Measurements from ENCODE around the gene FKBP6.
"Not testable (repeated sequence)": the region's sequence is repeated elsewhere in the genome, so short reads cannot be mapped to it uniquely, and the experiment has no call there.

Gene FKBP6, protein sequence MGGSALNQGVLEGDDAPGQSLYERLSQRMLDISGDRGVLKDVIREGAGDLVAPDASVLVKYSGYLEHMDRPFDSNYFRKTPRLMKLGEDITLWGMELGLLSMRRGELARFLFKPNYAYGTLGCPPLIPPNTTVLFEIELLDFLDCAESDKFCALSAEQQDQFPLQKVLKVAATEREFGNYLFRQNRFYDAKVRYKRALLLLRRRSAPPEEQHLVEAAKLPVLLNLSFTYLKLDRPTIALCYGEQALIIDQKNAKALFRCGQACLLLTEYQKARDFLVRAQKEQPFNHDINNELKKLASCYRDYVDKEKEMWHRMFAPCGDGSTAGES

DNA sequence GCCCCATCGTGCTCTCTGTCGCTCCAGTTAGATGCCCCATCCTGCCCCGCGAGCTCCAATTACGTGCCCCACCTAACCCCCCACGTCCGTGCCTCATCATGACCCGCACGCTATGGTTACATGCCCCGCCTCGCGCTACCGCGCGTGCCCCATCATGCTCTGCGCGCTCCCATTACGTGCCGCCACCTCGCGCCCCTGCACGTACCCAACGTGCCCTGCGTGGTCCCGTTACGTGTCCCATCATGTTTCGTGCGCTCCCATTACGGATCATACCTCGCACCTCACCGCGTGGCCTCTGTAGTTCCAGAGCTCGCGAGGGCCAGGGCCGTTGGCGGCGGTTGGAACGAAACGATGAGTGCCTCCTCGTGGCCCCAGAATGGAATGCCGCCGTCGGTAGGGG is at the start of gene FKBP6, which contains the start of gene TRIM50:
TSS of gene FKBP6 (plus strand) at position 240 of the 400 bp plus-strand sequence. CDS start 268 bp downstream, outside the sequence.
TSS of gene TRIM50 (minus strand) at position 161 of the 400 bp plus-strand sequence. CDS start 3,295 bp downstream, outside the sequence.
- DNase-seq (ENCODE audit: low spot score) = not testable (repeated sequence)

DNA sequence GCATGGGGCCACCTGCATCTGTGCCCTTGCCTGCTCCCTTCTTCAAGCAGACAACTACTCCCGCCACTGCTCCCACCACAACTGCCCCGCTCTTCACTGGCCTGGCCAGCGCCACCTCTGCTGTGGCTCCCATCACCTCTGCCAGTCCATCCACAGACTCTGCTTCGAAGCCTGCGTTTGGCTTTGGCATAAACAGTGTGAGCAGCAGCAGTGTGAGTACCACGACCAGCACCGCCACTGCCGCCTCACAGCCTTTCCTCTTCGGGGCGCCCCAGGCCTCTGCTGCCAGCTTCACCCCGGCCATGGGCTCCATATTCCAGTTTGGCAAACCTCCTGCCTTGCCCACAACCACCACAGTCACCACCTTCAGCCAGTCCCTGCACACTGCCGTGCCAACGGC is 30.7 kb upstream of the FKBP6 start:
- not testable (repeated sequence) for DNase-seq (ENCODE audit: low spot score)

DNA sequence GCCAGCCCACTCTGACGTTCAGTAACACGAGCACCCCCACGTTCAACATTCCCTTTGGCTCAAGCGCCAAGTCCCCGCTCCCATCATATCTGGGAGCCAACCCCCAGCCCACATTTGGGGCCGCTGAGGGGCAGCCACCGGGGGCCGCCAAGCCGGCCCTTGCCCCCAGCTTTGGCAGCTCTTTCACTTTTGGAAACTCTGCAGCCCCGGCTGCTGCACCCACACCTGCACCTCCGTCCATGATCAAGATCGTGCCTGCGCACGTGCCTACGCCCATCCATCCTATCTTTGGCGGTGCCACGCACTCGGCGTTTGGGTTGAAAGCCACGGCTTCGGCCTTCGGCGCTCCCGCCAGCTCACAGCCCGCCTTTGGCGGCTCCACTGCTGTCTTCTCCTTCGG is 30.3 kb upstream of the FKBP6 start:
- DNase-seq (ENCODE audit: low spot score) = not testable (repeated sequence)

DNA sequence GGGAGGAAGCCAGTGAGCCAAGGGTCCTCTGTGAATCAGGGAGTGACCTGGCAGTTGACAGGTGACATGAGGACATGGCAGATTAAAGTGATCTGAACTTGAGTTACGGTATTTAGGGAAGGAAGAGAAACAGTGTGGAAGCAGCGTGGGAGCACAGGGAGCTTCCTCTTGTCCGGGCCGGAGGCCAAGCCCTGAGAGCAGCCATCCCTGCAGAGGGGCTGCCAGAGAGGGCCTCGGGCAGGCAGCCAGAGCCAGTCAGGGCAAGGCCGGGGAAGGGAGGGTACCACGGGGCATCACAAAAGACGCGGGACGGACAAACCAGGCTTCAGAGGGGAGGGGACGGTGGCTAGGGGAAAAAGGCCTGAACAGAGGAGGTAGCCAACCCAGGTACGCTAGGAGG is 28.1 kb upstream of the FKBP6 start:
- not testable (repeated sequence) for DNase-seq (ENCODE audit: low spot score)

DNA sequence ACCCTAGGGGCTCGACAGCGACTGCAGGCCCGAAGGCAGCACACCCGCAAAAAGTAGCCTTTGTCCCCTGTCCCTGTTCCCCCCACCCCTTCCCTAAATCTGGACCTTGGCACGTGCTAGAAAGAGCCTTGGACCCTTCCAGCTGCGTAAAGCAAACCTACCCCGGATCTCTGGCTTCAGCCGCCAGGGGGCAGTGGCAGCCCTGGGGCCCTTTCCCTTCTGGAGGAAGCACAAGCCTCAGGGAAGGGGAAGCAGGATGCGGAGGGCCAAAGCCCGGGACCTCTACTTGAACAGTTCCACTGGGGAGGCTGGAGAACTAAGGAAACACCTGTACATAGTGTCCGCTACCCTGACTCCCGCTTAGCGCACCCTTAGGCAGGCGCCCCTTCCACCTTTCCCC is 26.9 kb upstream of the FKBP6 start:
- DNase-seq (ENCODE audit: low spot score) = not testable (repeated sequence)

DNA sequence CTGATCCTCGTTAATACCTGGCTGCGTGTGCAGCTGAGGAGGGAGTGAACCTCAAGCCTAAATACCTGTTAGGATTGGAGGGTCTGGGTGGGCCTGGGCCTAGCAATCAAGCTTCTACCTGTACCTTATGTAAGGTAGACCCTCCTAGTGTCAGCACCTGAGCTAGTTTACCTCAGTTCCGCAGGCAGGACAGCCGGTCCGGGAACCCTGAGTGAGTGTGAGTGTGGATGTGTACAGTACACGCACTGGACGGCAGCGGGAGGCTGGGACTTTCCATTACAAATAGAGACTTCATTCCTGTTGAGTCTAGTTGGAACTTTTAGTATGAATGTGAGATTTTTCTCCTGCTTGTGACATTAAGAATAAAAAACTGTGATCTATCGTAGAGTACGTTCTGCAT is 25.1 kb upstream of the FKBP6 start:
- DNase-seq (ENCODE audit: low spot score) = not testable (repeated sequence)

DNA sequence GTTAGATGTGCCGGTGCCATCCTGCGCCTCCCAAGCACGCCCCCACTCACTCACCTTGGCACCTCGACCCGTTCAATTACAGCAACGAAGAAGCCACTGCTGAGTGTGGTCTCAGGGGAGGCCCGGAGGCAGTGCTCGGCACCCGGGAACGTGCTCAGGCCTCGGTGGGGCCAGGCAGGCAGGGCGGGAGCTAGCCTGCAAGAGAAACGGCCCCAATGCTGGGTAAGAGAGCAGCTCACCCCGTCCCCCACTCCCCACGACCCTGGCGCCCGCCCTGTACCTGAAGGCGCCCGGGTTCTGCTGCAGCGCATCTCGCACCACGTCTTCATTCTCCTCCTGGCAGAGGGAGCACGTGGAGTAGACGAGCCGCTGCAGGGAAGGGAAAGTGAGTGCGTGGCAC is 24.4 kb upstream of the FKBP6 start:
- DNase-seq (ENCODE audit: low spot score) = no peak

DNA sequence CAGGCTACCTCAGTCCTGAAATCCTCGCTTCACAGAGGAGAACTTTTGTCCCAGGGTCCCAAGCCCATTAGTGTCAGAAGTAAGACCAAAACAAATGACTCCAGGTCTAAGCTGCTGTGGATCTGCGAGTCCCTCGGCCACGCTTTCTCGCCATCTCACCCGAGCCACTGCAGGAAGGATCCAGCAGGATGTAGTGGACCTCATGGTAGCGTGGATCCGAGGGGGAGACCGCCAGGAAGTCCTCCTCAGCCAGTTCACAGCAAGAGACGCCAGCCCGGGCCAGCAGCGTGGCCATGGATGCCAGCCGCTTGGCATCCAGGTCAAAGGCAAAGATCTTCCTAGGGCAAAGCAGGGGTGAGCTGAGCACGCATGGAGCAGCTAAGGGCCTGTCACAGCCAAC is 23.9 kb upstream of the FKBP6 start:
- no peak for DNase-seq (ENCODE audit: low spot score)

DNA sequence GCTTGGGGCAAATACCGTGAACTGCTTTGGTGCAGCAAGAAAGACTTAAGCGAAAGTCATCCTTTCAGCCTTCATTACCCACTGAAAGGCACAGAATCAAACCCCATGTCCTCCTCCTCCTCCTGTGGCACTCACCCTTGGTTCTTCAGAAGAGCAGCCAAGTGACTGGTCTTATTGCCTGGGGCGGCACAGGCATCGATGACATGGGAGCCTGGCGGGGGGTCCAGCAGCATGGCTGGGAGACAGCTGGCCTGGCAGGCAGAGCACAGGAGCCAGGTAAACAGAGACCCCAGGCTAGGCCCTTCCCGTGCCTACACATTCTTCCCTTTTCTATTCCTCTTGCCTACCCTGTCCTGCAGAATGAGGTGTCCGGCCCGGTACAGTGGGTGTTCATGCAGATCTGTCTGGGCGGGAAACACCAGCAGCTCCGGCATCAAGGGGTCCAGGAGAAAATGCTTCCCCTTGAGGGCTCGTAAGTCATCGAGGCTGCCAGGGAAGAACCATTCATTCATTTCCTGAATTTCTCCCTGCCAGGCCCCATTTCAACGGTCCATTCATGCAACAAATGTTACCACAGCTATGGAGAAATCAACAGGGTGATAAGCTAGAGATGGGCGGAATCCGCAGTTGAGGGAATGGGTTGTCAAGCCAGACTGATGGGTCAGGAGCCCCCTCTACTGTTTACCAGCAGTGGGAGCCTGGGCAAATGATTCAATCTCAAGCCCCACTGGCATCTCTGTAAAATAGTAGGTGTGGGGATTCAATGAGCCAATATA is 23.2 kb upstream of the FKBP6 start:
- DNase-seq (ENCODE audit: low spot score) = not testable (repeated sequence)

DNA sequence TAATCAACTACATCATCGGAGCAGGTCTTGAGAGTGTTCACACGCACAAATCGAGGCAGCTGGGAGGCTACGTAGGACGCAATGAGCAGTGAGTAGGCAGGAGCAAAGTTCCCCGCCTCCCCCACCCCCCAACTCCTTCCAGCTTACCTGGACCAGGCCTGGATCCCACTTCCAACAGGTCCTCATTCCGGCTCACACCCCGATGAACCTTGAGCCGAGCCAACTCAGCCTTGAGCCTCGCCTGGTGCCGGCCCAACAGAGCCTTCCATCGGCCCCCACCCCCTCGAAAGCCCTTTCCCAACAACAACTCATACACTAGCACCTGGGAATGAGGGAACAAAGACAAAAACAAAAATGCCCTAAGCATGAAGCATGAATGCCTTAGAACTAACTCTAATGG is 20.5 kb upstream of the FKBP6 start:
- DNase-seq (ENCODE audit: low spot score) = no peak

DNA sequence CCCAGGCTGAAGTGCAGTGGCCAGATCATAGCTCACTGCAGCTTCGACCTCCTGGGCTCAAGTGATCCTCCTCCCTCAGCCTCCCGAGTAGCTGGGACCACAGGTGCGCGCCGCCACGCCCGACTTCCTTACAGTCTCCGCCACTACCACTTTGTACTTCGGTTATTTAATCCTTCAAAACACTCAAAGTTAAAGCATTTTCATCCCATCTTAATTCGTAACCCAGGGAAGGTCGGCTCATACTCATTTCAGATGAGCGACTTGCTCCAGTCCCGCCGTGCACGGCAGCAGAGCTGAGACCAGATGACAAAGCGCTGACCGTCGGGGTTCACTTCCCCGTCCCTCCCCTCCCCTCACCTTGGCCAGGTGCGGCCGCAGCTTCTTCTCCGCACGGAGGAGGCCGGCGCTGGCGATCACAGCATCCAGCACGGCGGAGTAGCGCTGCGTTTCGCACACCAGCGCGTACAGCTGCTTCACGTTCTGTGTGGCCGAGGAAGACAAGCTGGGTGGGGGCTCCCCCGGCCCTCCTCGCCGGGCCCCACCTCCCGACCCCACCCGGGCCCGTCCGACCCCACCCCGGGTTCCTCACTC is 19.8 kb upstream of the FKBP6 start:
- no peak for DNase-seq (ENCODE audit: low spot score)

DNA sequence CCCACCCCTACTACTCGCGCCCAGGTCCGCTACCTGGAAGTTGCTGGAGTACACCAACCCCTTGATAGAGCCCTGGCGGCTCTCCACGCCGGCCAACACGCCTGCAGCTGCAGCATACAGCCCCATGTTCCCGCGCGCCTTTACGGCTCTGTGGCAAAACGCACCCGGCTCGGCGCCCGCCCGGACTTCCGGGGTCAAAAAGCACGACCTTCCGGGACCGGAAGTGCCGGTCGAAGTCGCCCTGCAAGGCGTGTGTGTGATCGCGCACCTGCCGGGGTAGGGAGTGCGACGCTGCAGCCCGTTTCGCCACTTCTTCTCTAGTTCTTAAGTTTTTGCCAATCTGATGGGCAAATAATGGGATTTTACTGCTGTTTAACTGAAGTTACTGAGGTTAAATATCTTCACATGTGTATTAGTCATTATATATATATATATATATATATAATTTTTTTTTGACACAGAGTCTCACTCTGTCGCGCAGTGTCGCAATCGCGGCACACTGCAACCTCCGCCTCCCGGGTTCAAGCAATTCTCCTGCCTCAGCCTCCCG is 19.2 kb upstream of the FKBP6 start, which contains the start of gene NSUN5:
TSS of gene NSUN5 (minus strand) at position 162 of the 550 bp plus-strand sequence. CDS start at position 126, 36 bp downstream.
- DNase-seq (ENCODE audit: low spot score) = peak; percentile 98

DNA sequence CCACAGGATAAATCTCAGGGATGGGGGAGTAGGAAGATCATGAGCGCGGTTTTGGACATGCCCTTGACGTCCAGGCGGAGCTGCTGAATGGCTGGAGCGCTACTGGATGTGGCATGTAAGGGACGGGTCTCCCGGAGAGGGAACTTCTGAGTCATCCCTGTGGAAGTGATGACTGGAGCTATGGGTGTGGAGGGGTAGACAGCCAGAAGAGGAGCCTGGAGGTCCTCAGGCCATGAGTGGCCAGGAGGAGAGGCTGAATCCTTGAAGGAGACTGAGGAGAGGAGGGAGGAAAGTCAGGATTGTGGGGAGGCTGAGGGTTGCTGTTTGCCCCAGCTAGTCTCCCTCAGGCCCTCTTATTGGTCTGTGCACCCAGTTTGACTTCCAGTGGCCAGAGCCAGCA is 16.5 kb upstream of the FKBP6 start:
- not testable (repeated sequence) for DNase-seq (ENCODE audit: low spot score)

DNA sequence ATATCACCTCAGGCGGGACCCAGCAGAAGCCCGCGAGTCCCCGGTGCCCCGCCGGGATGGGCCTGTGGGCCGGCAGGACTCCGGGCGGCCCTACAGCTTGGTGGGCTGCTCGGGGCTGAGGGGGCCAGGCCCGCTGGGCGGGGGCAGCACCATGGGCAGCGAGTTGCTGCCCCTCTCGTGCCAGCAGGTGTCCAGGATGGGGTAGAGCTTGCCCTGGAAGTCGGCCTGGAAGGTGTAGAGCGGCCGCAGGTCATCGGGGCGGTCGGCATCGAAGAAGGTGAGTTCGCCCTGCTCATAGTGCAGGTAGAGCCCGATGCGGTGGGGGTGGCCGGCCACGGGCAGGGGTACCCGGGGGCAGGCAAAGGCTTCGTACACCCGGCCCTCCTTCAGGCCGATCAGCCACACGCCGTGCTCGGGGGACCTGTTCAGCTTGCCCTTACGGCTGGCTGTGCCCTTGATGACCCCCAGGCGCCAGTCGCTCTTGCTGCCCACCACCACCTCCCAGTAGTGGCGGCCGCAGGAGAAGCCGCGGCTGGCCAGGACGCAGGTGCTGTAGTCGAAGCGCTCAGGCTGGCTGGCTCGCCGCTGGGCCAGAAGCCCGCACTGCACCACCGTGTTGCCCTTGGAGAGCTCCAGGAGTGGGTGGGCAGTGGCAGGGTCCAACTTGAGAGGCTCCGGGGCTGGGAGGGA is 15.0 kb upstream of the FKBP6 start:
- no peak for DNase-seq (ENCODE audit: low spot score)

DNA sequence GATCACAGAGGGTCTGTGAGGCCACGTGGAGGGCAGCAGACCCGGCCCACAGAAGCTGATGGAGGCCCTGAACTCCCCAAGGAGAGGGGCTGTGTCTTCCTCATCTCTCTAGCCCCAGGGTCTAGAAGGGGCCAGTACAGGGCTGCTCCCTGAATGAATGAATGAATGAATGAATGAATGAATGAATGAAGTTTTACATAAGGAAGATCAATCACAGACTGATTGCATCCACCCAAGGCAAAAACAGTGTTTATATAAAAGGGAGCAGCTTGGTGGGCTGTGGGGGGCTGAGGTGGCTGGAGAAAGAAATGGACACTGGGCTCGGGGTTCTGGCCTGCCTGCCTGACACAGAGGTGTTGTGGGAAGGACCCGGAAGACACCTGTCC is 14.4 kb upstream of the FKBP6 start:
- no peak for DNase-seq (ENCODE audit: low spot score)

DNA sequence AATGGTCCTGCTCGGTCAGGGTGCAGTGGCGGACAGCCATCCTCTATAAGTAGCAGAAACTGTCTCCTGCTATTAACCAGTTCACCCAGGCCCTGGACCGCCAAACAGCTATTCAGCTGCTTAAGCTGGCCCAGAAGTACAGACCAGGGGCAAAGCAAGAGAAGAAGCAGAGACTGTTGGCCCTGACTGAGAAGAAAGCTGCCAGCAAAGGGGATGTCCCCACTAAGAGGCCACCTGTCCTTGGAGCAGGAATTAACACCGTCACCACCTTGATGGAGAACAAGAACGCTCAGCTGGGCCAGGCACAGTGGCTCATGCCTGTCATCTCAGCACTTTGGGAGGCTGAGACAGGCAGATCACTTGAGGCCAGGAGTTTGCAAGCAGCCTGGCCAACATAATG is 13.7 kb upstream of the FKBP6 start:
- no peak for DNase-seq (ENCODE audit: low spot score)

DNA sequence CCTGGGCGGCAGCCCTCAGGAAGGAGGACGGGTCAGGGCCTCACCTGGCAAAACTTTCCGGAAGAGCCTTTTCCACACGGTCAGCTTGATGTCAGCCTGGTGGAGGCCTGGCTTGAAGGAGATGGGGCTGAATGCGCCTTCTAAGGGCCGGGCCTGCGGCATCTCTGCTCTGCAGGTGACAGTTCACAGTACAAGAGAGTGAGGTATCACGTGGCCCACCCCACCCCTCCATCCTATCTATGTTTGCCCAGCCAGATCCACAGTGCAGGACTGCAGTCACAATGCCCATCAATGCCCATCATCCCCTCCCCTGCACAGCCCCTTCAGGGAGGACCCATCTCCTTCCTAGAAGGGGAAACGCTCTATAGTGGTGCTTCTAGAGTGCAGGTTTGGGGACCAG is 11.4 kb upstream of the FKBP6 start:
- no peak for DNase-seq (ENCODE audit: low spot score)

DNA sequence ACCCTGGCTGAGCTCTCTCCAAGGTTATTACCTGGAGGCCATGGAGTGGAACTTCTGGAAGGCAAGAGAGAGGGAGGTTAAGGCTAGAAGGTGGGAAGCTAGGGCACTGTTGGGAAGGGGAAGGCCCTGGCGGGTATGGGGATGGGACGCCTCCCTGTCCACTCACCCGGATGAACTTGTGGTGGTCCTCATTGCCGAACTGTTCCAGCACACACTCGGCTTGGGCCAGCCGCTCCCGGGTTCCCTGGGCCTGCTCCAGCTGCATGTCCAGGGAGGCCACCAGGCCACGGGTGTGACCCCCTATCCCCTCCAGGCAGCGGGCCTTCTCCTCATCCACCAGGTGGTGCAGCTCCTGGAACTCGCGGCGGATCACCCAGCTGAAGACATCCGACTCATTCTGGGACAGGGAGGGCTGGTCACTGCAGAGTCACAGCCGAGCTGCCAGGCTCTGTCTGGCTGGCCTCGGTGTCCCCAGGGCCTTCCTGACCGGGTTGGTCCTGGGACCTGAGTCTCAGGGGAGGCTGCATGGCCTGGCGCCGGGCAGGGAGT is 9.2 kb upstream of the FKBP6 start:
- not testable (repeated sequence) for DNase-seq (ENCODE audit: low spot score)

DNA sequence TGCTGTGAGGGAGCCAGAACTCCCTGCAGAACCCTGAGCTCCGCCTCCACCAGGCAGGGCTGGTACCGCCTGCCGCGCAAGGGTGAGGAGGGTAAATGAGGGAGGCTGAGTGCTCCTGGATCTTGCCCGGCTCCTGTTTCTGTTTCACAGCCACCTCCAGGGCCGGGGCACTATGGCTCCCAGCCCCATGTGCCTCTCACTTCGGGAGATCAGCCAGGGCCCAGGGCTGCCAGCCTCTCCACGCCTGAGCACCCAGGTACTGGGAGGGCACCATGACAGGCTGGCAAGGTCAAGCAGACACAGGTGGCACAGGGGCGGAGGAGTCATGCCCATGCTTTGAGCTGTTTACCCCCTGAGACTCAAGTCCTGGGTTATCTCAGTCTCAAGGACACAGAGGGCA is 8.4 kb upstream of the FKBP6 start:
- not testable (repeated sequence) for DNase-seq (ENCODE audit: low spot score)

DNA sequence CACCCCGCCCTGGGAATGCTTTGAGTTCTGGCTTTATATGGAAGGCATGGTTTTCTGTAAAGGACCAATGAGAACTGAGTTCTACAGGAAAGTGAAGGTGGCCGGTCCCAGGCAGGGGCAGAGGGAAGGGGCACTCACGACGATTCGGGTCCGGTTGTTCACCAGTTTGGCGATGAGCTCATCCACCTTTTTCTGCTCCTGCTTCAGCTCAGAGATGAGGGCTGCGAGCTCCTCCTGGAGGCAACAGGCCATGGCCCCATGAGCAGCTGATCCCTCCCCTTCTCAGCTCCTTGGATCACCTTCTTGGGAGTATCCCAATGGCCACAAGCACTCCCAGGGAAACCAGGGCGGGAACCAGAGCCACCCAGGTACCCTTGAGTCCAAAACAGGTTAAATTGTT is 8.0 kb upstream of the FKBP6 start:
- not testable (repeated sequence) for DNase-seq (ENCODE audit: low spot score)

DNA sequence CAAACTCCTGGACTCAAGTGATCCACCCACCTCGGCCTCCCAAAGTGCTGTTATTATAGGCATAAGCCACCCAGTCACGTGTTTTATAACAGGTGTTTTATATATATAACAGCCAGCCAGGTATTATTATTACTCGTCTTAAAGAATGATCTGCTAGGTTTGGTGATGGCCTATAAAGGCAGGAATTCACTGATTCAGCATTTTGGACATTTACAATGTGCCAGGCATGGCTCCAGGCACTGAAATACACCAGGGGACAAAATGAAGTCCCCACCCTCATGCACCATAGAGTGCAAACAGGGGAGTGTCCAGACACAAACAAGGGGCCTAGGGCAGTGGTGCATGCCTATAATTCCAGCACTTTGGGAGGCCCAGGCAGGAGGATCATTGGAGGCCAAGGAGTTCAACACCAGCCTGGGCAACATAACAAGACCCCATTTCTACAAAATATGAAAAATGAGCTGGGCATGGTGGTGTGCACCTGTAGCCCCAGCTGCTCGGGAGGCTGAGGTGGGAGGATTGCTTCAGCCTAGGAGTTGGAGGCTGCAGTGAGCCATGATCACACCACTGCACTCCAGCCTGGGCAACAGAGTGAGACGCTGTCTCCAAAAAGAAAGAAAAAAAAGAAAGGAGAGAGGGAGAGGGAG is 4.4 kb upstream of the FKBP6 start:
- not testable (repeated sequence) for DNase-seq (ENCODE audit: low spot score)

Data from NAMALWA (cell line).